Ovary (tissue), 9 donors: ENCODE results near the gene FGD4. TPM values are rescaled to one million over a fixed set of nuclear protein-coding genes. Genes with fewer than 3 reads are reported as not detected.

ENCODE experiments used
- DNase-seq, 5 donors: peaks; one replicate each; pipeline ENCODE4 v3.0.0-alpha.2; 2019 to 2020
- H3K27ac ChIP-seq, 2 donors: fragments of 200-600 bp; one replicate each; pipeline versions ENCODE4 v1.5.1 to v1.8.0; 2019 to 2022
- H3K27me3 ChIP-seq: fragments of 200-600 bp; one replicate; pipeline ENCODE4 v1.8.0; 2022
- H3K36me3 ChIP-seq: fragments of 200-600 bp; sonication (generic); one replicate; pipeline ENCODE4 v1.5.1; 2019
- H3K4me1 ChIP-seq: one replicate; pipeline ENCODE4 v1.8.1; 2013; ENCODE audit warnings: mild to moderate bottlenecking, moderate library complexity; ENCODE audit not compliant: insufficient read depth
- H3K4me3 ChIP-seq: fragments of 200-600 bp; sonication (generic); one replicate; pipeline ENCODE4 v1.5.1; 2017
- H3K9me3 ChIP-seq, 2 donors: fragments of 200-600 bp in 1 of 2; sonication (generic) in 1 of 2; one replicate each; pipeline versions ENCODE4 v1.5.1 to v1.8.1; 2013 to 2019; ENCODE audit warnings: mild to moderate bottlenecking in 1 of 2, moderate library complexity in 1 of 2
- EP300 ChIP-seq: sonication (generic); formaldehyde crosslinking; IDR thresholded peaks from one replicate; pipeline ENCODE4 v1.6.1; 2017; ENCODE audit warnings: antibody characterized with exemption
- POLR2A ChIP-seq: fragments of 450-650 bp; IDR thresholded peaks from one replicate; pipeline ENCODE4 v1.6.1; 2017; ENCODE audit warnings: antibody characterized with exemption, mild to moderate bottlenecking, moderate library complexity
- WGBS, 3 donors: extraction: QIAGEN DNeasy Blood & Tissue Kit in 1 of 3; methylation state at CpG; one replicate each; pipeline versions ENCODE4 v1.1.5 to v1.1.7; 2013 to 2017; 5-methylcytosine and 5-hydroxymethylcytosine counted together
- intact Hi-C, 4 donors: fragments of 100-400 bp; cut with DNase I; formaldehyde crosslinking; loops; one replicate each; pipeline versions ENCODE4 v1.11.0 to v1.15.1; 2022 to 2023
- polyA plus RNA-seq, 2 donors: library from polyadenylated mRNA; stranded (reverse); fragments of 200-250 nt in 1 of 2; fragments of 350-450 nt in 1 of 2; fragmentation: Illumina TruSeq in 1 of 2; extraction: RNeasy Lipid Tissue Mini Kit (QIAGEN cat#74804) in 1 of 2; gene quantifications; one replicate each; pipeline ENCODE4 v1.2.3, GENCODE V29; 2013 to 2014
- total RNA-seq, 7 donors: library from RNA; depleted of rRNA in 2 of 7; stranded (reverse); fragments of >200 nt in 2 of 7; fragmentation: NEBNext Ultra II Directional in 3 of 7; extraction: Animal tissue kit (Norgen Biotek cat#: 25700) in 3 of 7; gene quantifications; one replicate each; pipeline versions ENCODE4 v1.1.0 to v1.2.4, GENCODE V29; 2016 to 2023
- TF ChIP-seq, protein P1 (sequence below), 3 donors: fragments of 450-650 bp in 2 of 3; fragments of 200-600 bp in 1 of 3; IDR thresholded peaks; one replicate each; pipeline versions ENCODE4 v1.5.1 to v1.8.0; 2016 to 2022; ENCODE audit warnings: antibody characterized with exemption in 3 of 3, mild to moderate bottlenecking in 1 of 3
- donor health status: DM: no; HTN: no; CAD: no; lungs with moderate emphysema.
- donor health status: DM: no; HTN: no; CAD: no.
- donor health status: Bipolar disorder and iron deficiency.
- donor health status: DM: yes; HTN: yes; CAD: no.
- donor health status: DM: no; HTN: no; CAD: no.
- donor health status: DM: yes; HTN: yes; CAD: no.

FGD4 gene
- total and polyA plus RNA-seq, 9 donors: 14.6 to 85.0 (median 51.6) TPM

DNA sequence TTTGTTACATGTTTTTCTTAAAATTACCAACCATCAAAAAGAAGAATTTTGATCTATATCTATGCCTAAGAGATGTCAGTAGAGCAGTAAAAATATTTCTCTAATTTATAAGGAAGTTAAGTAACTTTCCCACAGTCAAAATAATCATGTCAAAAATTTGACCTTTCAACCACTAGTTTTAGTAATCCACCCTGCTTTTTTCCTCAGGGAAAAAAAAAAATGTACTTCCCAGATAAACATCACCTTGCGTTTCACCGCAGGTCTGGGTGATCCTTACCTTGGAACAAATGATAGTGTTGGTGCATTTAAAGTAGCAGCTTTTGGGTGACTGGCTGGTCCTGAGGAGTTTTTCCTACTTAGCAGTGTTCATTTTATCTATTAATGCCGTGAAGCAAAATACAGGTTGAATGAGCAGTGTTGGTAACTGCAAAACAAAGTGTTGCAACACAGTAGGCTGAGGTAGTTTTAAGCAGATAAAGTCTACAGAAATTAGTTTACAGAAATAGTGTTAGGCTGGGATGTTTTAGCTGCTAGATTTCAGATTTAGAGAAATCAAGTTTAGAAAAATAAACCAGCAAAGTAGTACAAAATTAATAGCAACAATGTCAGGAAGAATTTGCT, 142.5 kb downstream of the FGD4 start:
- Histone ChIP-seq H3K27ac (peak overlapping the region in 1 of 2 donors; percentile 51), H3K9me3 (no peaks in the 10 kb centered on the region), H3K4me1 (peaks cover 30% of the 10 kb centered on the region), H3K4me3 (no peak overlapping the region), H3K27me3 (no peaks in the 10 kb centered on the region), H3K36me3 (no peaks in the 10 kb centered on the region)
- WGBS, 3 donors: 10 to 22% (median 15%) methylated on average over 3 of the region's 3 CpGs
- DNase-seq: no peak
- no peak for TF ChIP-seq POLR2A
- TF ChIP-seq EP300: no peak
- TF ChIP-seq, protein P1, sequence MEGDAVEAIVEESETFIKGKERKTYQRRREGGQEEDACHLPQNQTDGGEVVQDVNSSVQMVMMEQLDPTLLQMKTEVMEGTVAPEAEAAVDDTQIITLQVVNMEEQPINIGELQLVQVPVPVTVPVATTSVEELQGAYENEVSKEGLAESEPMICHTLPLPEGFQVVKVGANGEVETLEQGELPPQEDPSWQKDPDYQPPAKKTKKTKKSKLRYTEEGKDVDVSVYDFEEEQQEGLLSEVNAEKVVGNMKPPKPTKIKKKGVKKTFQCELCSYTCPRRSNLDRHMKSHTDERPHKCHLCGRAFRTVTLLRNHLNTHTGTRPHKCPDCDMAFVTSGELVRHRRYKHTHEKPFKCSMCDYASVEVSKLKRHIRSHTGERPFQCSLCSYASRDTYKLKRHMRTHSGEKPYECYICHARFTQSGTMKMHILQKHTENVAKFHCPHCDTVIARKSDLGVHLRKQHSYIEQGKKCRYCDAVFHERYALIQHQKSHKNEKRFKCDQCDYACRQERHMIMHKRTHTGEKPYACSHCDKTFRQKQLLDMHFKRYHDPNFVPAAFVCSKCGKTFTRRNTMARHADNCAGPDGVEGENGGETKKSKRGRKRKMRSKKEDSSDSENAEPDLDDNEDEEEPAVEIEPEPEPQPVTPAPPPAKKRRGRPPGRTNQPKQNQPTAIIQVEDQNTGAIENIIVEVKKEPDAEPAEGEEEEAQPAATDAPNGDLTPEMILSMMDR (IDR thresholded peaks at IDR 0.05): no peak
- intact Hi-C loops: no loop called here

DNA sequence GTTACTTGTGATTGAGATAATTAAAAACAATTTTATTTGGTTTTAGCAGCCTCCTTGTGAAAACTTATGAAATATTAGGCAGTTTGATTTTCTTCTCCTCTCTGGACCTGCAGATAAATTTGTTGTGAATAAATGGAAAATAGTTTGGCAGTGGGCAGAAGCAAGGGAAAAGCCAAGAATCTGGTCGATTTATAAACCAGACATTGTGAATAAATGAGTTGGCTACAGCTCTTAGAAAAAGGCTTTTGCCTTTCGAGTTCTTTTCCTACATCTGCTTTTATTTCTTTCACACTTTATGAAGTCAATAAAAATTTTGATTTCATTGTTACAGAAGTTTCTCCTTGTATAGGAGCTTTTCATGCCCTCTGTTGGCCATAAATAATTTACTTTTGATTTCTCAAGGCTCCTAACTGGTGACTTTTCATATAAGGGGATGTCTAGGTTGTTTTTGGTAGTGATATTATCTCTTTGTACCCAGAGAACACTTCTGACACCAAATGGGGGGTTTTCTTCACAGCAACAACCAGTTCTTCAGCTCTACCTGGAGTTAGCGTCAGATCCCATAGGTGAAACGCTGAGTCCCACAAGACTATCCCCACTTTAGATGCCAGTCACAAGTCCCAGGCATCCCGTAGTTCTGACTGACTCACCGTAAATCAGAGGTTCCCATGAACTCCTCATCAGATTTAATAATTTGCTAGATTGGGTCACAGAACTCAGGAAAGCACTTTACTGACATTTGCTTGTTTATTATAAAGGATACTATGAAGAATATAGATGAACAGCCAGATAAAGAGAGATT, 143.3 kb downstream of the FGD4 start:
- Histone ChIP-seq H3K36me3 (no peaks in the 10 kb centered on the region), H3K4me1 (peaks cover 32% of the 10 kb centered on the region), H3K4me3 (no peak overlapping the region), H3K9me3 (no peaks in the 10 kb centered on the region), H3K27ac (peak overlapping the region in 1 of 2 donors; percentile 5), H3K27me3 (no peaks in the 10 kb centered on the region)
- intact Hi-C loops: no loop called here
- WGBS, 3 donors: 57 to 64% (median 63%) methylated on average over 6 of the region's 6 CpGs
- DNase-seq: no peak
- TF ChIP-seq EP300: no peak
- TF ChIP-seq POLR2A: no peak
- TF ChIP-seq, protein P1 (IDR thresholded peaks at IDR 0.05): no peak

DNA sequence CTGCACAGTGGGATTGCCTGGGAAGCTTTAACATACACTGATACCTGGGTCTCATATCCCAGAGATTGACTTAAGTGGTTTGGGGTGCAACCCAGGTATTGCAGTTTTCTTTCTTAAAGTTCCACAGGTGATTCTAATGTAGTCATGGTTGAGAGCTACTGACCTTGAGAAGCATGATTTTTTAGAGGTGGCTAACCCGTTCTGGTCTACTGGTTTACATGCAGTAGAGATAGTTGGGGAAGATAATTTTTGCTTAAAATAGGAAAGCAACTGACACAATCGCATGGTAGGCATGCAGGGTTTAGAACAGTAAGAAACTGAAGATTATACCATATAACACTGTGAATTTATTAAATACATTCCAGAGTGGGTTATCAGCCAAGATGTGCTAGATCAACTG, 145.5 kb downstream of the FGD4 start:
- no peaks in the 10 kb centered on the region for H3K27me3 ChIP-seq
- H3K4me3 ChIP-seq: no peak overlapping the region
- intact Hi-C loops: no loop called here
- 53 to 80% (median 71%) methylated on average over 2 of the region's 2 CpGs for WGBS, 3 donors
- TF ChIP-seq, protein P1 (IDR thresholded peaks at IDR 0.05): no peak
- no peak for TF ChIP-seq POLR2A
- peaks cover 44% of the 10 kb centered on the region for H3K4me1 ChIP-seq
- no peaks in the 10 kb centered on the region for H3K36me3 ChIP-seq
- no peaks in the 10 kb centered on the region for H3K9me3 ChIP-seq
- no peak for DNase-seq
- peak overlapping the region in 1 of 2 donors; percentile 3 for H3K27ac ChIP-seq

DNA sequence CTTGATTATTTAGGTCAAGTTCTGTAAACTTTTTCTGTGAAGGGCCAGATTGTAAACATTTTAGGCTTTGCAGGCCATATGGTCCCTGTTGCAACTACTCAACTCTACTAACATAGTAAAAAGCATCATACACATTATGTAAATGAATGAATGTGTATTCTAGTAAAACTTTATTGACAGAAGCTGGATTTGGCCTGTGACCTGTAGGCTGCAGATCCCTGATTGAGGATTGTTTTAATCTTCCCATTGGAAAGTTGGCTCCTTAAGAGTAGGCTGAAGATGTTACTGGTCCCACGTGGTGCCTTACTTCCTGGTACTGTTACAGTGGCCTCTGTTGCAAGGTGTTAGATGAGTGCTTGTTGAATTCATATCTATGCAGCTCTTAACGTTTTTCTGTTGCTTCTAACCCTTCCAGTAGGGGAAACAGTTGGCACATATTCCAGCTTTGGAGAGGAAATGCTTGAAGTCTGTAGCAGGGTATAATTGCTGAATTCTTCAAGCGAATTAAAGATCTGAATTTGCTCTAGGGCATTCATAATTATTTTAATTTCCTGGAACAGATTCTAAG, 146.1 kb downstream of the FGD4 start:
- 11 to 33% (median 24%) methylated on average over 3 of the region's 3 CpGs for WGBS, 3 donors
- Histone ChIP-seq H3K4me3 (no peak overlapping the region), H3K27ac (peak overlapping the region in 1 of 2 donors; percentile 54), H3K36me3 (no peaks in the 10 kb centered on the region), H3K27me3 (no peaks in the 10 kb centered on the region), H3K9me3 (no peaks in the 10 kb centered on the region), H3K4me1 (peaks cover 47% of the 10 kb centered on the region)
- intact Hi-C loops: no loop called here
- DNase-seq: no peak
- TF ChIP-seq EP300 (no peak), POLR2A (no peak)
- TF ChIP-seq, protein P1 (IDR thresholded peaks at IDR 0.05): no peak
